Stimulated activated CD4-positive, alpha-beta T cell treated with anti-CD3 and anti-CD28 coated beads, TNF-alpha, amount 100 ng/mL, for 48 hours (primary cell): ENCODE data around the gene RFTN2.
"Not testable (repeated sequence)": the region's sequence is repeated elsewhere in the genome, so short reads cannot be mapped to it uniquely, and the experiment has no call there.

ENCODE experiments used
- DNase-seq, 3 donors: peaks; one replicate each; pipeline ENCODE4 v3.0.0-alpha.2; 2020; ENCODE audit warnings: low read depth in 3 of 3

Gene RFTN2

GRCh38 chr2:197604117-197604860 is 71.1 kb downstream of the RFTN2 start:
- DNase-seq, result no peak

DNA sequence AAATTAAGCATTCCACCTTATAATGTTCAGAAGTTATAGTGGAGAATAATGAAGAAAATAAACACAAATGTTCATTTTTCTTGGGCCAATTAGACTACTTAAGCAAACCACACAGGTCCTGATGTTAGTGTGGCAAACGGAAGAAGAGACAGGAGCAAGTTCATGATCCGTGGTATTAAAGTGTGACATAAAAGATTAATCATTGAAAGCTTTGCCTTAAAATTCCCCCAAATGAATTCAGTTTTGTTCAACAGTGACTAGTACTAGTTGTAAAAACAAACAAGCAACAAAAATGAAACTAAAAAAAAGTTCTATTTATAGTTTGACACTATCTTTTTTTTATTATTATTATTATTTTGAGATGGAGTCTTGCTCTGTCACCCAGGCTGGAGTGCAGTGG is 73.7 kb downstream of the RFTN2 start:
- DNase-seq, result no peak

DNA sequence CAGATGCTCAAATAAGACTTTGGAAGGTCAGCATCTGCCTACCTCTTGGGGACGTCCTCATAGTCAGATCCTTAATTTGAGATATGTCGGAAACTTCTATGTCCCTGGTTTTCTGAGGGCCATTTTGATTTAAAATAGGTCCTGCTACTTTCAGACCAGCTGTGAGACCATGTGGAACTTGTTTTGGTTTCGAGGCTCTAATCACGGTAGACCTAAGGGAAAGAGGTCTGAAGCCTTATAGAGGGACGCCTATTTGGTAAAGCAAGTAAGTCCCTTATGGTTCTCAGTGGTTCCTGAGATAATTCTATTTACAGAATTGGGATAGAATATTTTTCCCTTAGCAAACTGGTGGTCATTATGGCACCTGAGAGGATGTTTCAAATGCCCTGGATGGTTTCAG is 75.1 kb downstream of the RFTN2 start:
- no peak for DNase-seq

GRCh38 chr2:197599285-197599965 is 76.0 kb downstream of the RFTN2 start:
- DNase-seq, result peak in 1 of 3 donors; percentile 9

GRCh38 chr2:197598450-197598849 is 76.9 kb downstream of the RFTN2 start:
- DNase-seq, result no peak

GRCh38 chr2:197597166-197597565 is 78.2 kb downstream of the RFTN2 start:
- no peak for DNase-seq

DNA sequence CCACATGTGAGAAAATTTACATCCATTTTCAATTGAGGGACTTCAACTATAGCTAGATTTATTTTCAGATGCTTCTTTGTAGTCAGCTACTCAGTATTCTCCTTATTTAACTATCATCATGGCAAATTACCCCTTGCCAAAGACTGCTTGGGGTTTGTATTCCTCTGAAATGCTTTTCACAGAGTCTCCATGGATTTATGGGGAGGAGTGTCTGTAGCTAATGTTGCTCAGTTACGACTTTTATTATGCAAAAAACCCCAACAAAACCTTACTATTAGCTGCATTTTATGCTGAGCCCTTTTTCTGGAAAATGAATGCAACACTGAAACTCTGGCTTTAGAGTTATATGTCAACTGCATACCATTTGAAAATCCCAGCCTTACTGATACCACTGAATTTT is 78.6 kb downstream of the RFTN2 start:
- no peak for DNase-seq

- no peak for DNase-seq
Observed at GRCh38 chr2:197591339-197592072, 83.9 kb downstream of the RFTN2 start.

- not testable (repeated sequence) for DNase-seq
Observed at GRCh38 chr2:197587255-197587654, 88.1 kb downstream of the RFTN2 start.

GRCh38 chr2:197580166-197580565 is 95.2 kb downstream of the RFTN2 start:
- DNase-seq, result not testable (repeated sequence)

- DNase-seq, result not testable (repeated sequence)
Observed at GRCh38 chr2:197578294-197578693, 97.1 kb downstream of the RFTN2 start.

- DNase-seq, result no peak
Observed at GRCh38 chr2:197577446-197577845, 97.9 kb downstream of the RFTN2 start.

DNA sequence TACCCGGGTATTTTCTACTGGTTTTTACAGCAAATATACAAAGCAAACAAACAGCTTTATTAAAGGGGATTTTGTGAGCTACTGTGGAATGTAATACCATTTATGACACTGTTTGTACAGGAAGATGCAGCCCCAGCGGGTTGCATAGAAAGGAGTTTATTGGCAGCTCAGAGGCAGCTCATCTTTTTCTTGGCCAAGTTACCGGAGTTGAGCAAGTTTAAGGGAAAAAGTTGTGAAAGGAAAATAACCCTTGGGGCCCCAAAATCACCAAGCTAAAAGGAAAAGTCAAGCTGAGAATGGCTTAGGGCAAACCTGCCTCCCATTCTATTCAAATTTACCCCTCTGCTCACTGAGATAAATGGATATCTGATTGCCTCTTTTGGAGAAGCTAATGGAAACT is 98.8 kb downstream of the RFTN2 start:
- DNase-seq, result no peak

DNA sequence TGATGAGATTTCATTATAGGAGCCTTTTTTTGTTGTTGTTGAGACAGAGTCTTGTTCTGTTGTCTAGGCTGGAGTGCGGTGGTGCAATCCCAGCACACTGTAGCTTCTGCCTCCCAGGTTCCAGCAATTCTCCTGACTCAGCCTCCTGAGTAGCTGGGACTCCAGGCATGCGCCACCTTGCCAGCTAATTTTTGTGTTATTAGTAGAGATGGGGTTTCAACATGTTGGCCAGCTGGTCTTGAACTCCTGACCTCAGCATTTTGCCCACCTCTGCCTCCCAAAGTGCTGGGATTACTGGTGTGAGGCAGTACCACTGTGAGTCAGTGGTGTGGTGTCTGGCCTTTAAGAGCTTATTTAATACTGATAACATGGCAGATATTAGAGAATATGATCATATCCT is 99.4 kb downstream of the RFTN2 start:
- no peak for DNase-seq

- DNase-seq, result no peak
Observed at GRCh38 chr2:197573608-197574007, 101.8 kb downstream of the RFTN2 start.

- no peak for DNase-seq
Observed at GRCh38 chr2:197571627-197572271, 103.6 kb downstream of the RFTN2 start.

- DNase-seq, result no peak
Observed at GRCh38 chr2:197560146-197560665, 115.2 kb downstream of the RFTN2 start.

DNA sequence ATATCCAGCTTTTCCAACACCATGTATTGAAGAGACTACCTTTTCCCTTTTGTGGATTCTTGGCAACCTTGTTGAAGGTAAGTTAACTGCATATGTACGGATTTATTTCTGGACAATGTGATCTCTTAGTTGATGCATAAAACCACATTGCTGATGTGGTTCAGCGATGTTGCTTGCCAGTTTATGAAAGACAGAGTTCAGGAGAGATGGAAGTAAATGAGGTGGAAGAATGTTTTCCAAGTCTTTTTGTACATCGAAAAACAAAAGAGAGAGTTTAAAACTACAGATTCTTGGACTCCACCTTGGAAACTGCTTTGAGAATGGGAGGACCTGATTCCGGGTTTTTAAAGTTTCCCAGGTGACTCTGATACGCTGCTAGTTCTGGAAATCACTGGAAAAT is 115.7 kb downstream of the RFTN2 start:
- no peak for DNase-seq

DNA sequence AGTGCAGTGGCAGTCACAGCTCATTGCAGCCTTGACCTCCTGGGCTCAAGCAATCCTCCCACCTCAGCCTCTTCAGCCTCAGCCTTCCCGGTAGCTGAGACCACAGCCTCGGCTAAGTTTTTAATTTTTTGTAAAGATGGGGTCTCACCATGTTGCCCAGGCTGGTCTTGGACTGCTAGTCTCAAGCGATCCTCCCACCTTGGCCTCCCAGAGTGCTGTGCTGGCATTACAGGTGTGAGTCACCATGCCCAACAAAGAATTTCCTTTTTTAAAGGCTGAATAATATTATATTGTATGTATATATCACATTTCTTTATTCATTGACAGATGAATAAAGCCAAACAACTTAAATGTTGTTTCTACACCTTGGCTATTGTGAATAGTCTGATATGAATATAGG is 117.0 kb downstream of the RFTN2 start:
- no peak for DNase-seq

DNA sequence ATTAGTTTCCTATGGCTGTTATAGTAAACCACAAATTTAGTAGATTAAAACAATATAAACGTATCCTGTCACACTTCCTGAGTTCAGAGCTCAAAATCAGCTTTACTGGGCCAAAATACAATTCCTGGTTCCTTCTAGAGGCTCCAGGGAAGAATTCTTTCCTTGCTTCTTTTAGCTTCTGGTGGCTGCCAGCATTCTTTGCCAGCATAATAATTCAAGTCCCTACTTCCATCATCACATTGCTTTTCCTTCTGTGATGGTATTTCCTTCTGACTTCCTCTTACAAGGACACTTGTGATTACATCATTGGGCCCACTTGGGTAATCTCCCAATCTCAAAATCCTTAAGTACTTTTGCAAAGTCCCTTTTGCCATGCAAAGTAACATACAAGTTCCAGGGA is 118.9 kb downstream of the RFTN2 start:
- no peak for DNase-seq

GRCh38 chr2:197555467-197555866 is 119.9 kb downstream of the RFTN2 start:
- no peak for DNase-seq

GRCh38 chr2:197551260-197551659 is 124.1 kb downstream of the RFTN2 start:
- DNase-seq, result not testable (repeated sequence)
